Measurements from ENCODE around the gene FHOD3. TPM values are rescaled to one million over a fixed set of nuclear protein-coding genes. Genes with fewer than 3 reads are reported as not detected.
"Not testable (repeated sequence)": the region's sequence is repeated elsewhere in the genome, so short reads cannot be mapped to it uniquely, and the experiment has no call there.

The FHOD3 gene
- total RNA-seq, 1 donor from 2014 or later: 32.0 TPM

GRCh38 chr18:36451454-36452251 is 154.1 kb downstream of the FHOD3 start:
- DNase-seq: no peak

DNA sequence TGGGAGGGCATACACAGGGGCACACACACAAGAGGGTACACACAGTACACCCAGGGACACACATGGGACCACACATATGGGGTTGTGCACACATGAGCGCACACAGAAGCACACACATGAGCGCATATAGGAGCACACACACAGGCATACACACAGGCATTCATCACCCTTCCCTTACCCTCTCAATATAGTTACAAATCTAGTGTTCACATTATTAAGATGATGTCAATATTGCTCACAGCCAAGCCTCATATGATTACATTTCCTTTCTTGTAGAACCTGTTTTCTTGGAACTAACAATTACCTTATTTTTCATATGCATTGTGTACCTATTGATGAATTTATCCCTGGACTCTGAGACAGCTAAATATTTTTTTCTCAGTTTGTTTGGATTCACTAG is 156.7 kb downstream of the FHOD3 start:
- no peak for DNase-seq

DNA sequence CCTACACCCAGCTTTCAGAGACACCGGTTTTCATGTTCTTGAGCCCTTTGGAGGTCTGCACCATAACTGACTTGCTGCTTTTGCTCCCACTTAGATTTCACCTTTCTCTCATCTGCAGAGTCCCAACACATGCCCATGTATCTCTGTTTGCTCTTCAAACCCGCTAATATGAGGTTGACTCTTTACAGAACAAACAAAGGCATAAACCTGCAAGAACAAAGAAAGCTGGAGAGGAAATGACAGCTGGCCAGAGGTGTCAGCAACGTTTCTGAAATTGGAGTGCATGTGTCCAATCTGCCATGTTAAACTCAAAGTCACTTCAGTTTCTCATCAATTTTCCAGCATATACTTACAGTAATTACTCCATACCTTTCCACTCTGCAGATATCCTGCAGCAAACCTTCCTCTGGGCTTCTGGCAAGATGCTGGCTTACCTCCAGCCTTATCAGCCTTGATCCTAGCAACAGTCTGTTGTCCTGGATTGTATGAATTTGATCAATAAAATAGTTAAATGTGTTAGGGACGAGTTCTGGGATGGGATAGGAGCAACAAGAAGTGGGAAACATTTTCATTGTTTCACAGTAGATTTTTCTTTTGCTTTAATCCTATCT is 157.4 kb downstream of the FHOD3 start:
- no peak for DNase-seq

DNA sequence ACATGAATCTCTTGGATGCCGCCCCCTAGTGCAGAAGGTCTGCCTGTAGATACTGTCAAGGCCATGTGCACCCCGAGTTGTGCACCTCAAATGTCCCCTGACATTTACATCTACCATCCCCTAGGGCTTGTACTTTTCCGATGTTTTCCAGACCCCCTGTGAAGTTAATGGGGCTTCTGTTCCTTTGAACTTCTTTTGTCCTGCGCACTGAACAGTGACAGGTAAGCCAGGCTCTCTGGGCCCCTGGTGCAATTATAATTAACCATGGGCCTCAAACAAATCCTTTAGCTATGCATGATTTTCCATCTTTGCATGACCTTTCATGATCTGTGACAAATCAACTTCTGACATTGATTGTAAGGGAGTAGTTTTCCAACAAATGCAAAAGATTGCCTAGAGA is 158.4 kb downstream of the FHOD3 start:
- DNase-seq: no peak

- DNase-seq: no peak
These were observed 159.1 kb downstream of the FHOD3 start for GRCh38 chr18:36456622-36457021.

DNA sequence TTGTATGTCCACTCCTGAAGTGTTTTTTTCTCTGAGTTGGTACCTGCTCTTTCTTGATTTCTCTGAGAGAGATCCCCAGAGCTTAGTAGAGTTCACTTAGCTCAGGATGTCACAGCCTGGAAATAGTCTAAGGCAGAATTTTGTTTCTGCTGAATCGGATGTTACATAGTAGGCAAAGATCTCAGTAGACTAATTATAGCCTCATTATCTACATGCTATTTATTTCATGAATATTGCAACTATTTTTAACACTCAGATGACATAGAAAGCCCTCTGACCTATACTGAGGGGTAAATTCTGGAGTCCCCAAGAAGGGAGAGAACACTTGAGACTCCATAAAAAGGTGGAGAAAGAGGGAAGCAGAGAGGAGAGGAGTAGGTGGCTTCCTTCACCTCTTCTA is 160.2 kb downstream of the FHOD3 start:
- no peak for DNase-seq

GRCh38 chr18:36458306-36458705 is 160.8 kb downstream of the FHOD3 start:
- no peak for DNase-seq

DNA sequence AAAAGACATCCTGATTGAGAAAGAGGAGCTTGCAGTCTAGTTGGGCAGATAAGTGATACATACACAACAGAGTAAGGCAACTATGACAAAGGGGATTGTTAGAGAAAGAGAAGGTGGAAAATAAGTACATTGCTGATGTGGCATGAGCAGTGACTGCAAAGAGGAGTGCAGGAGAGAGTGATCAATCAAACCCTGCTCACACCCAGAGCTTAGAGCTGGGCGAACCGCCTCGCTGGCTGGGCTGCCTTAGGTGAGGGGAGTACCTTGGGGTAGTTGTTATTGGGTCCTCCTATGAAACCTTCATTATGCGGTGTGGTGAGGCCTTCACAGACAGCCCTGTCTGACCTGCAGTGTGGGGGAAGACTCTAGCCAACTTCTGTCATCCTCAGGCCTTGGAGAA is 161.7 kb downstream of the FHOD3 start:
- no peak for DNase-seq

- no peak for DNase-seq
These were observed 162.3 kb downstream of the FHOD3 start for GRCh38 chr18:36459786-36460185.

DNA sequence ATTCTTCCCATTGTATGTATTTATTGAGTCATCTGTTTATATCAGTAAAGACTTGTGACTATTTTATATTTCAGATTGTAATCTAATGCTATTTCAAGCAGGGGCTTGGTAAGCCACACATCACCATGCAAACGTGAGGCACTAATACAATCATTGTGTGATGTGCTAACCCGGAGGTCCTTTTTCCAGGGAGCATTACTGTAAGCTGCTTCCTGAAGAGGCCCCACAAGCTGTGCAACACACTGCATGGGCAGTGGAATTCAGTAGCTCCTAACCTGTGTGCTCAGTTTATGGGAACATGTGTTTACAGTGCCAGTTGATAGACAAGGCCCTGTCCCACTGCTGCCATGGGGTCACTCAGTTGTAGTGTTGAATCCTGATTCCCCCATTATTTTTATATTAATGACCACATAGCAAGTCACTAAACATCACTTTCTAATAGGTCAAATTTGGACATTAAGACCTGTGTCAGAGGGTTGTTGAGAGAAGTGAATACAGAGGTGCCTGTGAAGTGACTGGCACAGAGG is 162.9 kb downstream of the FHOD3 start:
- DNase-seq: no peak

DNA sequence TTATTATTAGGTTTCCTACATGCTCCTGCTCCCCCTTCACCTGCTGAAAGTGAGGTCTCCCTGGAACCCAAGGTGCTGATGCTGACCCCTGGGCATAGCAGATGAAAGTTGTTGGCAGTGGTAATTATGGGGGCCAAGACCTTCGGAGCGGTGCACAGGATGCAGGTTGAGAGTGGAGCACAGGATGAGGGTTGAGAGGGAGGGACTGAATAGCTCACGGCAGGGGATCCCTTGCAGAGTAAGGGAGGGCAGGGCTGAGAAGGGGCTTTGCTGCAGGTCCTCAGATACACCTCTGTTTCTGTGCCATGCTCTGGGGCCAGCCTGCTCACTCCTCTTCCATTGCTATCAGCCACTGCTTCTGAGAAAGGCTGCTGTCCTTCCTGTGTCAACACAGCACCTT is 163.3 kb downstream of the FHOD3 start:
- no peak for DNase-seq

GRCh38 chr18:36461551-36461987 is 164.1 kb downstream of the FHOD3 start:
- DNase-seq: no peak

- DNase-seq: not testable (repeated sequence)
These were observed 166.0 kb downstream of the FHOD3 start for GRCh38 chr18:36463516-36463915.

DNA sequence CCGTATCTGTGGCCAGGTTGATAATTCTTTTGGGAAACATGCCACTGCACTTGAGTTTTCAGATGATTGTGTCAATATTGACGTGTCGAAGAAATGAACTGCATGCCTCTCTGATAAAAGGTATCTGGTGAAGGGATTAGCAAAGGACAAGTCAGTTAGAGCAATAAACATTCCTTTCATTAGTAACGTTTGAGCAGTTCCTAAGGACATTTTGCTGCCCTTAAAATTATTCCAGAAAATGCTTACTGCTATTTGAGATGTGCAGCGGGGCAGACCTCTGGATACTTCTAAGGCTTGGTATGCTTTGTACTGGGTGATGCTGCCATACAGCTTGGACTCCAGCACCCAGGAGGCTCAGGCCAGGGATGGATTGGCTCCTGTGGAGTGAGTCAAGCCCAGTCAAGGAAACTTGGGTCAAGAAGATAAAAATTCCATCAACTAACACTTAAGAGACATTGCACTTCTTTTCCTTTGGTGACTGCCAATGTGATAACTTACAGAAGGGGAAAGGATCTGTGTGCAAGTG is 166.7 kb downstream of the FHOD3 start:
- DNase-seq: no peak

- no peak for DNase-seq
These were observed 167.8 kb downstream of the FHOD3 start for GRCh38 chr18:36465276-36465675.

- no peak for DNase-seq
These were observed 168.5 kb downstream of the FHOD3 start for GRCh38 chr18:36465970-36466369.

DNA sequence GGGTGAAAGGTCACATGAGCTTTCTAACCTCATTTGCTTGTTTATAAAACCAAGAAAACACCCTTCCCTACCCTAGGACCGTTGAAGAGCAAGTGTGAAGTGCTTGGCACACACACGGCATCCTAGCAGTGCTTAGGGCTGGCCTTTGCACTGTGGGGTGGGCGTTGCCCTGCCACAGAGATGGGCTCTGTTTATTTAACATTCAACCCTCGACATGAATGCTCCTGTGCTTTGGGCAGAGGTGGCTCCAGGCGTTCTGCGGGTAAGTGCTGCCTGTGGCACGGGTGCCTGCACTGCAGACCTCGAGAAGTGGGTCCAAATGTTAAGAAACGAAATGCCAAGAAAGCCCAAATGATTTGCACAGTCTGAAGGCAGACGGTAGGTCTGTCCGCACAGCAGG is 170.1 kb downstream of the FHOD3 start:
- no peak for DNase-seq

- no peak for DNase-seq
These were observed 170.6 kb downstream of the FHOD3 start for GRCh38 chr18:36468161-36468560.

GRCh38 chr18:36469461-36469860 is 171.9 kb downstream of the FHOD3 start:
- no peak for DNase-seq

GRCh38 chr18:36470896-36471295 is 173.4 kb downstream of the FHOD3 start:
- no peak for DNase-seq

- no peak for DNase-seq
These were observed 173.9 kb downstream of the FHOD3 start for GRCh38 chr18:36471393-36471792.

DNA sequence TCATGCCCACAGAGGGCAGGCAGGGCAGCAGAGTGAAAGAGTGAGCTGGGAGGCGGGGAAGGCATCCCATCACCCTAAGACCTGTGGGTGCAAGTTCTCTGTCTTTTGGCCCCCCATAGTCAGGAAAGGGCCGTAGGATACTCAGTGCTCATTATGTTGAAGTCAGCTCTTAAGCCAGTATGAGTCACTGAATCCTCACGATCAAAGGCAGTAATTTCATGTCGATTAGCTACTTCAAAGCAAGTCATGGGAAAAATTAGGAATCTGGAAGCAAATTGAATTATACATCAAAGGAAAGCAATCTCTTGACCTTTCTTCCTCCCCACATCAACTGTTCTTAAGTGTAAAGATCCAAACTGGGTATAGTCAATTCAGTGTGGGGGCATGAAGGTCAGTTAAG is 178.9 kb downstream of the FHOD3 start:
- no peak for DNase-seq

DNA sequence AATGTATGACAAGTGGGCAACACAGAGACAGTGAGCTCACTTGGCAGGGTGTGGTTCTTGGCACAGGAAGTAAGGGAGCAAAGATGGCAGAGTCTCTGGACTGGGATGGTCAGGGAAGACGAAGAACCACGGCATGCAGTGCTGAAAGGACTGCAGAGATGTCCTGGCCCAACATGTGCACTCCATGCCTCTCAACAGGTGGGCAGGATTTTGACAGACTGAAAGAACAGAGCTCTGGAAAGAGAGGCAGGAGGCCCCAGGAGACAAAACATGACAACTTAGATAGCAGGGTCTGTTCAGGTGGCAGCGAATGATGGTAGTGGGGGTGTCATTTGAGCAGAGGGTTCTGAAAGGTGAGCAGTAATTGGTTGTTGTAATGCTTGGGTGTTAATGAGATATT is 180.3 kb downstream of the FHOD3 start:
- DNase-seq: no peak
